Measurements from ENCODE around the gene RASSF3.

Gene RASSF3

DNA sequence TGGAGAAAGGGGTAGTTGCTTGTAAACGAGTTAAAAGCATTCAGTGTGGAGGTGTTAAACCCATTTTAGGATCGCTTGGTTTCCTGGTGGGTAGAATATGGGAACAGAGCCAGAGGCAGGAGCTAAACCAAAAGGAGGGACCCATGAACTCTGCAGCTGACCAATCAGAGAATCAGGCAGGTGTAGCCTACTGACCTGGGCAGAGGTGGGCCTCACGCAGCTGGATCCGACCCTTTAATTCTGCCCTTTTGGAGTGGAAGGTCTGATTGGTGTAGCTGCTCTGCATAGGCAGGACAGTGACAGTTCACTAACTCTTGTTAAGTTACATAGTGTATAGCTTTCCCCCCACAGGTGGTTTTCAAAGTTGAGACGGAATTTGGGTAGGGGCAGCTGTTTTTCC lies 85.3 kb downstream of the RASSF3 start:
- DNase-seq: no peak

- peak; percentile 61 for DNase-seq
Measured at GRCh38 chr12:64696080-64696741, 85.9 kb downstream of the RASSF3 start.

DNA sequence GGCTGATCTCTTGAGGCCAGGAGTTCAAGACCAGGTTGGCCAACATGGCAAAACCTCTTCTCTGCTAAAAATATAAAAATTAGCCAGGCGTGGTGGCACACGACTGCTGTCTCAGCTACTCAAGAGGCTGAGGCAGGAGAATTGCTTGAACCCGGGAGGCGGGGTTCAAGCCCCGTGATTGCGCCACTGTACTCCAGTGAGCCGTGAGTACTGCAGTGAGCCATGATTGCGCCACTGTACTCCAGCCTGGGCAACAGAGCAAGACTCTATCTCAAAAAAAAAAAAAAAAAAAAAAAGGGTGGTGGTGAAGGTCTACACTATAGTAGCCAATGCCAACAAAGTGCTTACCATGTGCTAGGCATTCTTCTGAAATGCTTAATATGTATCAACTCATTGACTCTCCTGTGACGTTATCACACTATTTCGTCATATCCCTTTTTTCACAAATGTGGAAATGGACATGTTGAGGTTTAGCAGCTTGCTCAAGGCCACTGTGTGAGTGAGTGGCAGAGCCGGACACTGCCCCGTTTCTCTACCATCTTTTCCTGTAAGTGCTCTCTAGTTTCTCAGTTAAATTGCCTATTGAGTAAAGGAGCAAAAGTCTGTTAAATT lies 89.3 kb downstream of the RASSF3 start:
- peak; percentile 3 for DNase-seq

- DNase-seq: no peak
Measured at GRCh38 chr12:64700532-64700931, 90.2 kb downstream of the RASSF3 start.

GRCh38 chr12:64701283-64701682 lies 91.0 kb downstream of the RASSF3 start:
- DNase-seq: no peak

- no peak for DNase-seq
Measured at GRCh38 chr12:64706306-64706705, 96.0 kb downstream of the RASSF3 start.

GRCh38 chr12:64706857-64707256 lies 96.6 kb downstream of the RASSF3 start:
- no peak for DNase-seq

DNA sequence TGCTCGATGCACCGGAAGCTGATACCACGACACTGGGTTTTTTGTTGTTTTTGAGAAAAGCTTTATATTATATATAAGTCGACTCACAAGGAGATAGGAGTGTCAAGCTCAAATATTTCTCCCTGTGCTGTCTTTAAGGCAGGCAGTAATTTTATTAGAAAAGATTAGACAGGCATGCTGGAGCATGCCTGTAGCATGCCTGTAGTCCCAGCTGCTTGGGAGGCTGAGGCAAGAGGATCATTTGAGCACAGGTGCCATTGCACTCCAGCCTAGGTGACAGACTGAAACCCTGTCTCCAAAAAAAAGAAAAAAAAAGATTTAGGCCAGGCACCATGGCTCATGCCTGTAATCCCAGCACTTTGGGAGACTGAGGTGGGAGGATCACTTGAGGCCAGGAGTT lies 97.1 kb downstream of the RASSF3 start:
- DNase-seq: no peak

DNA sequence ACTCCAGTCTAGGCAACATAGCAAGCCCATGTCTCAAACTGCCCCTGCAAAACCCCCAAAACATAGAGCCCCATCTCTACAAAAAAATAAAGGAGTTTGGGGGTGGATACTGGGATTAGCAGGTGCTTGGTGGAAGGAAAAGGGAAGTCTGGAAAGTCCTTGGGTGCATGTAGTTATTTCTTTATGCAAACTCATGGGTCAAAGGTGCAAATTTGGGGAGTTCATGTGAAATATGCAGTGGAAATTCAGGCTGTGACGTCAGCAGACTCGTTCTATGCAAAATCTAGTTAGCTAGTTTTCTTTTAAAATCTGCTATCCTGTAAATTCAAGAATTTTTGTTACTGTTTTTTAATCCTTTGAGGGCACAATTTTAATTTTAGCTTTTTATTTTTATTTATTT lies 97.6 kb downstream of the RASSF3 start:
- no peak for DNase-seq

DNA sequence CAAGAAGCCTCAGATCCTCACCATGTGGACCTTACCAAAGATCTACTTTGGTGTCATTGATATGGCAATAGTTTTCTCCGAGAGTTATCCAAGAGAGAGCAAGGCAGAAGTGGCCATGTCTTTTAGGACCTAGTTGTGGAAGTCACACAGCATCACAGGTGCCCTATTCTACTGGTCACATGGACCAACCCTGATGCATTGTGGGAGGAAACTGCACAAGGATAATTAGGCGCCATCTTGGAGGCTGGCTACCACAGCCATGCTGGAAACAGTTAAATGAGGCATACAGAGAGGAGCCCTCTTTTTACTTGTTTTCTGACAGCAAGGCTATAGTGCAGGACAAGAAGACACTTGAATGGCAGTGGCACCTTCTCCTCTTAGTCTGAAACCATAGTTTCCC lies 99.1 kb downstream of the RASSF3 start:
- no peak for DNase-seq

DNA sequence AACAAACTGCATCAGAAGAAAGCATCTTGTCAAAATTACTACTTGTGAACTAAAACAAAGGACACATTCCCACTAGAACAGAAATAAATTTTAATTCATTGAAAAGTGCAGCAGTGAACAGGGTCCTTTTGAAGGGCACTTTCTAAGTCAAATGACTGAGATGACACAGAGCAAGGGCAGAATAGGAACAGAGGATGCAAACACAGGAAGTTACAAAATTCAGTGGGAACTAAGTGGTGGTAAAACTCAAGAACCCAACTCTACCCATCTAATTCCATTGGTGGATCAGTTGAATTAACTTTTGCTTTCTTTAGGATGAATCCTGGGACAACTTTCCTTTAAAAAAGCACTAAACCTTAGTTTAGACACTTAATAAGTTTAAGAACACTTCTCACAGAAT lies 103.1 kb downstream of the RASSF3 start:
- DNase-seq: no peak

- no peak for DNase-seq
Measured at GRCh38 chr12:64714551-64714968, 104.3 kb downstream of the RASSF3 start.

- DNase-seq: no peak
Measured at GRCh38 chr12:64716371-64716770, 106.1 kb downstream of the RASSF3 start.

- no peak for DNase-seq
Measured at GRCh38 chr12:64716839-64717455, 106.7 kb downstream of the RASSF3 start.

GRCh38 chr12:64718649-64719048 lies 108.4 kb downstream of the RASSF3 start:
- DNase-seq: no peak

- DNase-seq: peak; percentile 71
Measured at GRCh38 chr12:64720884-64721283, 110.6 kb downstream of the RASSF3 start.

- DNase-seq: no peak
Measured at GRCh38 chr12:64722835-64723234, 112.5 kb downstream of the RASSF3 start.

DNA sequence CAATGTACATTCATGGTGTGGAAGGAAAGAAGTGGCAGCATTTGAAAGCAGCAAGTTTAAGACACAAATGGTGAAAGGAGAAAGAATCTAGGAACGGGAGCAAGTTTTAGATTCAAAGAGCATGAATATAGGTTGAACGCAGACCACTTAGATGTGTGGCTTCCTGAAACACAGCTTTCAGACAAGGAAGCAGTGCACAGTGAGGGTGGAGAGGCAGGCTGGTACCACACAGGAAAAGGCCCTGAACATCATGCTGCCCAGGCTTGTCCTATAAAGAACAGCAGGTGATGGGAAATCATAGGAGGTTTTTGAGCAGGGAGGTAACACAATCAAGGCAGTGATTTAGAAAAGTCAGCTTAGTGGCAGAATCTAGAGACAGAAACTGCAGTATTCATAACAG lies 113.3 kb downstream of the RASSF3 start:
- DNase-seq: no peak

DNA sequence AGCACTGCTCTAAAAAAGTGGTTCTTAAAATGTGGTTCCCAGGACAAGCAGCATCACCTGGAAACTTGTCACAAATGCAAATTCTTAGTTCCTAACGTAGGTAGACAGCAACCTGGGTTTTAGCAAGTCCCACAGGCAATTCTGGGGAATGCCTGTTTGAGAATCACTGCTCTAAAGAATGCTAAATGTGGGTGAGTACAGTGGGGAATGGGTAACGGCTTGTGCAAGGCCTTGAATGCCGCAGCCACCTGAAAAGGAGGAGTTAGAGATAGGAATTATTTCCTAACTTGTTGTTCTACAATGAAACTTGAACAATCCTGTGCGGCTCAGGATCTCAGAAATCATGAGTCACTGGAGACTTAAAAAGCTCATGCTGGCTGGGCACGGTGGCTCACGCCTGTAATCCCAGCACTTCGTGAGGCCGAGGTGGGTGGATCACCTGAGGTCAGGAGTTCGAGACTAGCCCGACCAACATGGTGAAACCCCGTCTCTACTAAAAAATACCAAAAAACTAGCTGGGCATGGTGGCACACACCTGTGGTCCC lies 114.0 kb downstream of the RASSF3 start:
- no peak for DNase-seq

GRCh38 chr12:64729909-64730587 lies 119.8 kb downstream of the RASSF3 start:
- DNase-seq: peak; percentile 73

DNA sequence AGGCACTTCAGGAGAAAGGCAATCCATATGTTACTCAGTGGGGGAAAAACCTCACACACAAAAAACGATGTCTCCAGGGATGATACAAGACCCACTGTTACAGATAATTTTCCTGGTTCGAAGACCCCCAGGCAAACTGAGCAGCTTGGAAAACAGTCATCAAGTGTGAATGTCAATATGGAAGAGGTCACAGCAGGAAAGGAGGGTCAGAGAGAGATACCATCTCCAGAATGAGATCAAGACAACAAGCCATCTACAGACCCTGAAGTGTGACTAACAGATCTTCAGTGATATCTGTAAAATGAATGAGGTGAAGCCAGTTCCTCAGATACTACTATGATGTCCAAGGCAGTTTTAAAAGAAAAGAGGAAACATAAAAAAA lies 120.3 kb downstream of the RASSF3 start:
- DNase-seq: peak; percentile 39

DNA sequence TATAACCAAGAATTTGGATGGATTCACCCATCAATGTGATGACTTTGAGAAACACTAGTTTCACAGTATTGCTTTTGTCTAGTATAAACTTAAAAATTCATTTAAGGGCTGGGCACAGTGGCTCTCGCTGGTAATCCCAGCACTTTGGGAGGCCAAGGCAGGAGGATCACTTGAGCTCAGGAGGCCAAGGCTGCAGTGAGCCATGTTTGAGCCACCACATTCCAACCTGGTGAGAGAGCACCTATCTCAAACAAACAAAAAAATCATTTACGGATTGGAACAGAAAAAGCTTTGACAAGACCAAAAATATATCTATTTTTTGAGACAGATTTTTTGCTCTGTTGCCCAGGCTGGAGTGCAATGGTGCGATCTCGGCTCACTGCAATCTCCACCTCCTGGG lies 121.4 kb downstream of the RASSF3 start:
- no peak for DNase-seq

DNA sequence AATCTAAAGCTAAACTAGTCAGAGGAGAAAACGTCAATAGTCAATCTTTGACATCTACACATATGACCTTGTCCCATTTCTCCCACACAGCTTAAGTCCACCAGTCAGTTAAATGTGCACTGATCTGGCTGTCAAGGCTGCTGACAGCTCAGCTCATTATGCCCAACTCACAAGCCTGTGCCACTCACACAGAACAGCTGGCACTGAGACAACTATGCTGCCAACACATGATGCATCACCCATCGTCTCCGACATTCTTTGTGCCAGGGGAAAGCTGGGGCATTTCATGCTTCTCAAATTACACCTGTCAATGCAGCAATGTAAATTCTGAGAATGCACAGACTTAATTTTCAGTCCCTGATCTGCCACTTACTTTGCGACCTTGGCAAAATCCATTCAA lies 123.6 kb downstream of the RASSF3 start:
- DNase-seq: no peak

DNA sequence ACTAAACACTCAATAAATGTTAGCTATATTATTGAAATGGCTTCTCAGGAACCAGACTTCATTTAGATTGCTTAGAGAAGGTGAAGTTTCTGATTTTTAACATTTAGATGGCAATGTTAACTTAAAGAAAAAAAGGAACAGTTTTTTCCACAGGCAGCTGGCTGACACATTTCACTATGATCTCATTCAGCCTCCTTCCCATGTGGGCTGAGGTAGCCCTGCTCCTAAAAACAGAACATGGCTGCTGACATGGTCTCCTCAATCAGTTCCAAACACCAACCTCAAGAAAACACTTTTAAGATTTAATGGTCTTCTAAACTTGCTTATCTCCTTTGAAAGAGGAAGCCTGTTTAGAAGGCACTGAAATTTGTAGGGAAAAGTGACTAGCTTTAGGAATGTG lies 125.1 kb downstream of the RASSF3 start:
- peak; percentile 27 for DNase-seq

Data from OCI-M1 (cell line).